Urothelium cell line (cell line): Measurements from ENCODE around the gene CUX1.

Experiments
- DNase-seq: peaks from one replicate; pipeline ENCODE4 v3.0.0; 2011; ENCODE audit warnings: low spot score, mixed read lengths
- FAIRE-seq: peaks from 2 replicates; lab custom pipeline; 2011; peaks lifted over from hg19 to GRCh38; lab: Jason Lieb, UNC

CUX1 gene

GRCh38 chr7:102082693-102083368 lies 265.4 kb downstream of the CUX1 start:
- DNase-seq = no peak
- no peak for FAIRE-seq

- FAIRE-seq (peak; percentile 13), DNase-seq (no peak)
These were observed 267.9 kb downstream of the CUX1 start for GRCh38 chr7:102085218-102085772.

GRCh38 chr7:102089175-102090098 lies 272.0 kb downstream of the CUX1 start:
- FAIRE-seq (no peak), DNase-seq (no peak)

GRCh38 chr7:102093599-102094315 lies 276.3 kb downstream of the CUX1 start:
- DNase-seq = no peak
- no peak for FAIRE-seq

GRCh38 chr7:102094316-102094650 lies 276.9 kb downstream of the CUX1 start:
- FAIRE-seq (no peak), DNase-seq (no peak)

- DNase-seq = no peak
- FAIRE-seq = no peak
These were observed 278.0 kb downstream of the CUX1 start for GRCh38 chr7:102095321-102096011.

- DNase-seq (no peak), FAIRE-seq (no peak)
These were observed 278.5 kb downstream of the CUX1 start for GRCh38 chr7:102096012-102096332.

GRCh38 chr7:102096706-102097427 lies 279.4 kb downstream of the CUX1 start:
- FAIRE-seq = no peak

GRCh38 chr7:102097601-102098161 lies 280.3 kb downstream of the CUX1 start:
- no peak for FAIRE-seq

More at GRCh38 chr7:102096706-102097427, 279.4 kb downstream of the CUX1 start:
- no peak for DNase-seq

GRCh38 chr7:102098986-102099385 lies 281.6 kb downstream of the CUX1 start:
- DNase-seq = no peak
- FAIRE-seq = no peak

More at GRCh38 chr7:102097601-102098161, 280.3 kb downstream of the CUX1 start:
- DNase-seq = no peak

- DNase-seq (no peak), FAIRE-seq (no peak)
These were observed 282.0 kb downstream of the CUX1 start for GRCh38 chr7:102099474-102099873.

- DNase-seq (no peak), FAIRE-seq (no peak)
These were observed 283.7 kb downstream of the CUX1 start for GRCh38 chr7:102101111-102101551.

GRCh38 chr7:102101926-102102325 lies 284.5 kb downstream of the CUX1 start:
- DNase-seq (no peak), FAIRE-seq (no peak)

- FAIRE-seq (no peak), DNase-seq (no peak)
These were observed 285.6 kb downstream of the CUX1 start for GRCh38 chr7:102103027-102103372.

GRCh38 chr7:102104245-102104644 lies 286.8 kb downstream of the CUX1 start:
- FAIRE-seq (no peak), DNase-seq (no peak)

- no peak for DNase-seq
- FAIRE-seq = no peak
These were observed 289.2 kb downstream of the CUX1 start for GRCh38 chr7:102106625-102107024.

GRCh38 chr7:102107474-102108104 lies 290.2 kb downstream of the CUX1 start:
- DNase-seq = no peak
- no peak for FAIRE-seq

- DNase-seq (no peak), FAIRE-seq (no peak)
These were observed 293.9 kb downstream of the CUX1 start for GRCh38 chr7:102111061-102112041.
